HL-60 (cell line): Measurements from ENCODE around the gene SRBD1.

Source experiments
- DNase-seq, 2 experiments: peaks; one replicate each; pipeline ENCODE4 v3.0.0-alpha.2; 2010 to 2020; ENCODE audit warnings: low read depth in 1 of 2, low spot score in 1 of 2
- H3K27ac ChIP-seq: fragments of 250-450 bp; sonication (Bioruptor Pico); replicated peaks from 2 replicates; pipeline ENCODE4 v1.5.1; 2020; ENCODE audit warnings: mild to moderate bottlenecking, moderate library complexity
- H3K27me3 ChIP-seq: fragments of 250-450 bp; sonication (Bioruptor Pico); 2 replicates; pipeline ENCODE4 v1.5.1; 2021; ENCODE audit warnings: mild to moderate bottlenecking, moderate library complexity; ENCODE audit not compliant: insufficient read depth, poor library complexity, severe bottlenecking
- H3K4me3 ChIP-seq: replicated peaks from 2 replicates; pipeline ENCODE4 v1.5.1; 2011; ENCODE audit warnings: mild to moderate bottlenecking, control low read depth, low read length; ENCODE audit not compliant: insufficient read depth
- CTCF ChIP-seq: IDR thresholded peaks from one replicate; pipeline ENCODE4 v1.5.1; 2011; ENCODE audit warnings: low read length, control low read depth, inconsistent platforms; ENCODE audit not compliant: insufficient read depth
- GABPA ChIP-seq: IDR thresholded peaks from 2 replicates; pipeline ENCODE4 v1.6.1; 2012; ENCODE audit warnings: low read depth
- POLR2AphosphoS5 ChIP-seq: IDR thresholded peaks from 2 replicates; pipeline ENCODE4 v1.6.1; 2012; ENCODE audit warnings: low read depth
- SPI1 ChIP-seq: IDR thresholded peaks from 2 replicates; pipeline ENCODE4 v1.6.1; 2012; ENCODE audit warnings: low read depth, mild to moderate bottlenecking, borderline replicate concordance
- TF ChIP-seq, protein P1 (sequence below): IDR thresholded peaks from 2 replicates; pipeline ENCODE4 v1.6.1; 2012; ENCODE audit warnings: low read depth; ENCODE audit not compliant: insufficient replicate concordance

Gene SRBD1

GRCh38 chr2:45591073-45591472 lies 20.0 kb downstream of the SRBD1 start:
- no peak for DNase-seq
- H3K27ac ChIP-seq = no peak overlapping the region
- no peak overlapping the region for H3K4me3 ChIP-seq
- no peaks in the 10 kb centered on the region for H3K27me3 ChIP-seq
- TF ChIP-seq POLR2AphosphoS5 = no peak
- no peak for TF ChIP-seq GABPA
- no peak for TF ChIP-seq SPI1
- no peak for TF ChIP-seq CTCF
- TF ChIP-seq, protein P1, sequence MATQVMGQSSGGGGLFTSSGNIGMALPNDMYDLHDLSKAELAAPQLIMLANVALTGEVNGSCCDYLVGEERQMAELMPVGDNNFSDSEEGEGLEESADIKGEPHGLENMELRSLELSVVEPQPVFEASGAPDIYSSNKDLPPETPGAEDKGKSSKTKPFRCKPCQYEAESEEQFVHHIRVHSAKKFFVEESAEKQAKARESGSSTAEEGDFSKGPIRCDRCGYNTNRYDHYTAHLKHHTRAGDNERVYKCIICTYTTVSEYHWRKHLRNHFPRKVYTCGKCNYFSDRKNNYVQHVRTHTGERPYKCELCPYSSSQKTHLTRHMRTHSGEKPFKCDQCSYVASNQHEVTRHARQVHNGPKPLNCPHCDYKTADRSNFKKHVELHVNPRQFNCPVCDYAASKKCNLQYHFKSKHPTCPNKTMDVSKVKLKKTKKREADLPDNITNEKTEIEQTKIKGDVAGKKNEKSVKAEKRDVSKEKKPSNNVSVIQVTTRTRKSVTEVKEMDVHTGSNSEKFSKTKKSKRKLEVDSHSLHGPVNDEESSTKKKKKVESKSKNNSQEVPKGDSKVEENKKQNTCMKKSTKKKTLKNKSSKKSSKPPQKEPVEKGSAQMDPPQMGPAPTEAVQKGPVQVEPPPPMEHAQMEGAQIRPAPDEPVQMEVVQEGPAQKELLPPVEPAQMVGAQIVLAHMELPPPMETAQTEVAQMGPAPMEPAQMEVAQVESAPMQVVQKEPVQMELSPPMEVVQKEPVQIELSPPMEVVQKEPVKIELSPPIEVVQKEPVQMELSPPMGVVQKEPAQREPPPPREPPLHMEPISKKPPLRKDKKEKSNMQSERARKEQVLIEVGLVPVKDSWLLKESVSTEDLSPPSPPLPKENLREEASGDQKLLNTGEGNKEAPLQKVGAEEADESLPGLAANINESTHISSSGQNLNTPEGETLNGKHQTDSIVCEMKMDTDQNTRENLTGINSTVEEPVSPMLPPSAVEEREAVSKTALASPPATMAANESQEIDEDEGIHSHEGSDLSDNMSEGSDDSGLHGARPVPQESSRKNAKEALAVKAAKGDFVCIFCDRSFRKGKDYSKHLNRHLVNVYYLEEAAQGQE = no peak

DNA sequence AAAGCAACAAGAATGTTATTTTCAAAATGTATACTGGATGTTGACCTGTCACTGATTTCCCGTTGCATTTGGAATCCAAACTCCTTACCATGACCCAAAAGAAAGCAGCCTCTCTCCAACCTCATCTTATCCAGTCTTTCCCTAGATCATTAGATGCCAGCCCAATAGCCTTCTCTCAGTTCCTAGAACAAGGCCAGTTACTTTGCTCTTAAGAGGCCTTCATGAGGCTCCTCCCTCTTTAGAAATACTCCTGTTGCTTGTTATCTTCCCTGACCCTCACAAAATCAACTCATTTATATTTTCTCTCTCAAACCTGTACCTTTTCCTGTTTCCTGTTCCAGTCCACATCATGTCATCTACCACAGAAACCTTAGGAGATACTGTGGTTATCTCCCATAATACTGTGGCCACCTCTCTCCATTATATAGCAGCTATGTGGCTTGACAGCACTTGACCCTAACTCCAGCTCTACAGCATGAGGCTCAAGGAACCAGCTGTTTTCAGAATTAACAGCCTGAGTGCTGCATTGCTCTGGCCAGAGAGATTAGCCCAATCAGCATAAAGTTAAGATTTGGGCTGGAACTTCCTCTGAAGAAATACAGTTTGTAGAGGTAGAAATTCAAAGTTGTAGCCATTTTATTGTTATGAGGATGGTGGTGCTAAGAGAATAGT lies 22.8 kb downstream of the SRBD1 start:
- DNase-seq = no peak
- TF ChIP-seq, protein P1 = no peak
- TF ChIP-seq SPI1 (no peak), GABPA (no peak), POLR2AphosphoS5 (no peak), CTCF (no peak)
- H3K4me3 ChIP-seq = no peak overlapping the region
- H3K27me3 ChIP-seq = no peaks in the 10 kb centered on the region
- no peak overlapping the region for H3K27ac ChIP-seq

GRCh38 chr2:45586600-45586999 lies 24.5 kb downstream of the SRBD1 start:
- TF ChIP-seq SPI1 (no peak), POLR2AphosphoS5 (no peak), GABPA (no peak), CTCF (no peak)
- TF ChIP-seq, protein P1 = no peak
- Histone ChIP-seq H3K27ac (no peak overlapping the region), H3K4me3 (no peak overlapping the region), H3K27me3 (no peaks in the 10 kb centered on the region)
- DNase-seq = no peak
